ENCODE data around the gene IARS2.
"Not testable (repeated sequence)": the region's sequence is repeated elsewhere in the genome, so short reads cannot be mapped to it uniquely, and the experiment has no call there.

The IARS2 gene

DNA sequence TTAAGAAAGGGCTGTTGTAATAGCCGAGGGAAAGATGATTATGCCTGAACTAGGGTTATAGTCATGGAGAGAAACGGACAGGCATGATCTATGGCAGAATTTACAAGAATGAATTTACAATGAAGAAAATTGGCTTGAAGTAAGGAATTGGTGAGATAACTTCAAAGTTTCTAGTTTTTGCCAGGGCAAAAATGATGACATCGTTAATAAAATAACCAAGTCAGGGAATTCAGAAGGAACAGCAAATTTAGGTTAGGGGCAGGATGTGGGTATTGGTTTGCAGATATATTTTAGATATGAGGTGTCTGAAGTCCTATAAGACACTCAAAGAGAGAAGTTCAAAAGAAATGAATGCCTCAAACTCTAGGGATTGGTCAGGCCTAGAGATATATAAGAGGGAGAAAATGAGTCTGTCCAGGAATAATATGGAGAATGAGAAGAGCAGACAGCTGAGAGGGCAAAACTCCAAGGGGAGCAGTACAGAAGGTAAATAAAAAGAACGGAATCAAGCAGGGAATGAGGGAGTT lies 62.8 kb downstream of the IARS2 start:
- Mint-ChIP-seq H3K27ac (no peak overlapping the region), H3K27me3 (ENCODE audit: low read depth) (no peaks in the 10 kb centered on the region), H3K4me3 (no peak overlapping the region), H3K36me3 (ENCODE audit: low read depth) (peaks cover 63% of the 10 kb centered on the region), H3K4me1 (no peaks in the 10 kb centered on the region), H3K9me3 (no peaks in the 10 kb centered on the region)
- TF ChIP-seq, protein P1, sequence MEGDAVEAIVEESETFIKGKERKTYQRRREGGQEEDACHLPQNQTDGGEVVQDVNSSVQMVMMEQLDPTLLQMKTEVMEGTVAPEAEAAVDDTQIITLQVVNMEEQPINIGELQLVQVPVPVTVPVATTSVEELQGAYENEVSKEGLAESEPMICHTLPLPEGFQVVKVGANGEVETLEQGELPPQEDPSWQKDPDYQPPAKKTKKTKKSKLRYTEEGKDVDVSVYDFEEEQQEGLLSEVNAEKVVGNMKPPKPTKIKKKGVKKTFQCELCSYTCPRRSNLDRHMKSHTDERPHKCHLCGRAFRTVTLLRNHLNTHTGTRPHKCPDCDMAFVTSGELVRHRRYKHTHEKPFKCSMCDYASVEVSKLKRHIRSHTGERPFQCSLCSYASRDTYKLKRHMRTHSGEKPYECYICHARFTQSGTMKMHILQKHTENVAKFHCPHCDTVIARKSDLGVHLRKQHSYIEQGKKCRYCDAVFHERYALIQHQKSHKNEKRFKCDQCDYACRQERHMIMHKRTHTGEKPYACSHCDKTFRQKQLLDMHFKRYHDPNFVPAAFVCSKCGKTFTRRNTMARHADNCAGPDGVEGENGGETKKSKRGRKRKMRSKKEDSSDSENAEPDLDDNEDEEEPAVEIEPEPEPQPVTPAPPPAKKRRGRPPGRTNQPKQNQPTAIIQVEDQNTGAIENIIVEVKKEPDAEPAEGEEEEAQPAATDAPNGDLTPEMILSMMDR (IDR thresholded peaks at IDR 0.05; ENCODE audit: unreplicated experiment in 3 of 3), result no peak

DNA sequence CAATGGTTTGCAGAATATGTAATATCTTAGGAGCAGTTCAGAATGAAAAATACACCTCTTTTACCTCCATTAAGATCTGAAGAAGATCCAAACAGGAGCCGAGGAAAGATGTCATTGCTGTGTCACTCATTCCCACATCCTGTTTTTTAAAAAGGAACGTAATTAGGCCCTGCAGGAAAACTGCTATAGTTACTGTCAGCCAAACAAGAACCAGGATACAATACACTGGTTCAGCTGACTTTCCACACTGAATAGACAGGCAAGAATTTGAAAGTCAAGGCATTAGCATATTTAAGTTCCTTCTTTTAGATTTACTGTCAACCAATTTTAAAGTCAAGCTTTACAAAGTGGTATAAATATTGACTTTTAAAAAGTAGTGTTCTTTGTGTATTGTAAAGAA lies 63.8 kb downstream of the IARS2 start:
- no peak overlapping the region for H3K27ac Mint-ChIP-seq
- no peaks in the 10 kb centered on the region for H3K9me3 Mint-ChIP-seq
- H3K4me3 Mint-ChIP-seq, result no peak overlapping the region
- H3K4me1 Mint-ChIP-seq, result no peaks in the 10 kb centered on the region
- TF ChIP-seq, protein P1 (IDR thresholded peaks at IDR 0.05; ENCODE audit: unreplicated experiment in 3 of 3), result no peak
- peaks cover 58% of the 10 kb centered on the region for H3K36me3 Mint-ChIP-seq (ENCODE audit: low read depth)
- no peaks in the 10 kb centered on the region for H3K27me3 Mint-ChIP-seq (ENCODE audit: low read depth)

DNA sequence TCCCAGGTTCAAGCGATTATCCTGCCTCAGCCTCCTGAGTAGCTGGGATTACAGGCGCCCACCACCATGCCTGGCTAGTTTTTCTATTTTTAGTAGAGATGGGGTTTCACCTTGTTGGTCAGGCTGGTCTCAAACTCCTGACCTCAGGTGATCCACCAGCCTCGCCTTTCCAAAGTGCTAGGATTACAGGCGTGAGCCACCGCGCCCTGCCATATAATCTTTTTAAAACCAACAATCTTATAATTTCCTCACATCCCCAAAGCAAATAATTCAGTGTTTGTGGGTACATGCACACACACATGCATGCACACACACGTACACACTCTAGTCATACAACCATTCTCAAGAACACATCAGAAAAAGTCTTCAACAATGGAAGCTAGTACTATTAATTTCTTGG lies 64.6 kb downstream of the IARS2 start:
- H3K9me3 Mint-ChIP-seq; H3K4me3 Mint-ChIP-seq; H3K4me1 Mint-ChIP-seq; H3K27me3 Mint-ChIP-seq (ENCODE audit: low read depth); H3K27ac Mint-ChIP-seq: not testable (repeated sequence)
- H3K36me3 Mint-ChIP-seq (ENCODE audit: low read depth), result peaks cover 54% of the 10 kb centered on the region

DNA sequence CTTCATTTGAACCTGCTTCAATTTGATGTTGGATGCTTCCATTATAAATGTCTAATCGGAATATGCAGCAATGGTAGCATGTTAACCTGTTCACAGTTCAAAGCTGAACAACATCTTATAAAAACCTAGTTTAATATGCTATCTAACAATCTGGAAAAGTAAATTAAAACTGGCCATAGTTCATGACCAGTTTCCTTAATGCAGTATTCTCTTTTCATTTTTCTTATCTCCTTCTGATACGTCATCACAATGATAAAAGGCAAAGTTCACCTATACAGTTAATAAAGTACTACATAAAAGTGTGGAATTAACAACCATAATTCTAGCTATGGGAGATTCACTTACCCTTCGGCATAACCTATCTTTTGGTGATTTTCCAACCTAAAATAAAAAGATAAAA lies 65.1 kb downstream of the IARS2 start:
- no peak overlapping the region for H3K27ac Mint-ChIP-seq

DNA sequence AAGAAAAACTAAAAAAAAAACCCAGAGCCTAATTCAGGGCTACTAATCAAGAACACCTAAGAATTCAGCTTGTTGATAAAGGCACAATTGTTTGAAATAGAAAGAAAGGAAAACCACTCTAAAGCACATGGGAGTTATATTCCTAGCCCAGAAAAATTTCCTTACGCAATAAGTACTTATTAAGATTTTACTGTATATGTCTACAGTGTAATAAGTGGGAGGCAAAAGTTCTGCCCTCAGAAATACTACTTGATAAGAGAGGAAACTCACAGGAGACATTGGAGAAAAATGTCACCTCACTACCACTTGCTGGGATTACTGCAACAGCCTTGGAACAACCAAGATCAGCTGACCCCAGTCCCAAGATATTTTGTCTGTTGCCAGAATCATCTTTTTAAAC lies 66.1 kb downstream of the IARS2 start:
- peaks cover 44% of the 10 kb centered on the region for H3K36me3 Mint-ChIP-seq (ENCODE audit: low read depth)
- no peaks in the 10 kb centered on the region for H3K27me3 Mint-ChIP-seq (ENCODE audit: low read depth)
- H3K27ac Mint-ChIP-seq, result no peak overlapping the region
- H3K4me1 Mint-ChIP-seq, result peaks cover 6% of the 10 kb centered on the region
- TF ChIP-seq, protein P1 (IDR thresholded peaks at IDR 0.05; ENCODE audit: unreplicated experiment in 3 of 3), result no peak
- no peak overlapping the region for H3K4me3 Mint-ChIP-seq
- H3K9me3 Mint-ChIP-seq, result no peaks in the 10 kb centered on the region

More for the DNA sequence above, 65.1 kb downstream of the IARS2 start:
- TF ChIP-seq, protein P1 (IDR thresholded peaks at IDR 0.05; ENCODE audit: unreplicated experiment in 3 of 3), result no peak
- peaks cover 49% of the 10 kb centered on the region for H3K36me3 Mint-ChIP-seq (ENCODE audit: low read depth)
- H3K4me3 Mint-ChIP-seq, result no peak overlapping the region
- no peaks in the 10 kb centered on the region for H3K9me3 Mint-ChIP-seq
- H3K27me3 Mint-ChIP-seq (ENCODE audit: low read depth), result no peaks in the 10 kb centered on the region
- peaks cover 4% of the 10 kb centered on the region for H3K4me1 Mint-ChIP-seq

DNA sequence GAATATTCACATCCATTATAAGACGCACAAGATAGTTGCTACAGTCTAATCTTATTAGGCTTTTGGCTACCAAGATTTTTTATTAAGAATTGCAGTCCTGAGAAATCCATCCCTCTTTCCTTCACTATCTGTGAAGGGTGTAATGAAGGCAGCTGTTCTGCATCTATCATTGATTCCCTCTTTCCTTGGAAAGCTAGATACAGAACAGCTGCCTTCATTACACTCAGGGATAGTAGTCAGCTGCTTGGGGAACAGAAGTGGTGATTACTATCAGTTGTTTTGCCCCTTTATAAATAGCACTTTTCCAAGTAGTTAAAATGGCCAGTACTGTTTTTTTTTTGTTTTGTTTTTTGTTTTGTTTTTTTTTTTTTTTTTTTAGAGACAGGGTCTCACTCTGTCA lies 70.2 kb downstream of the IARS2 start:
- TF ChIP-seq, protein P1 (IDR thresholded peaks at IDR 0.05; ENCODE audit: unreplicated experiment in 3 of 3), result no peak
- Mint-ChIP-seq H3K4me3 (no peak overlapping the region), H3K4me1 (peaks cover 6% of the 10 kb centered on the region), H3K27me3 (ENCODE audit: low read depth) (no peaks in the 10 kb centered on the region), H3K9me3 (no peaks in the 10 kb centered on the region), H3K36me3 (ENCODE audit: low read depth) (peaks cover 47% of the 10 kb centered on the region), H3K27ac (peak overlapping the region in 2 of 3 experiments; percentile 31 to 55)

Data from nephron (organoid).